GM12878 (cell line): ENCODE measurements around the gene SPDYC. TPM values are rescaled to one million over a fixed set of nuclear protein-coding genes. Genes with fewer than 3 reads are reported as not detected.
A peak's percentile ranks its signal among the peaks of the same experiment; 100 is the strongest.

Experiments
- ATF2 ChIP-seq: IDR thresholded peaks from 2 replicates; pipeline ENCODE4 v1.6.1; 2012; ENCODE audit warnings: low read length, inconsistent platforms
- CREM ChIP-seq: IDR thresholded peaks from 2 replicates; pipeline ENCODE4 v1.6.1; 2014; ENCODE audit warnings: antibody characterized with exemption, low read depth
- DPF2 ChIP-seq: fragments of 450-650 bp; IDR thresholded peaks from 2 replicates; pipeline ENCODE4 v1.6.1; 2017; ENCODE audit warnings: mild to moderate bottlenecking
- FOXM1 ChIP-seq: IDR thresholded peaks from 2 replicates; pipeline ENCODE4 v1.6.1; 2012; ENCODE audit warnings: low read depth, mild to moderate bottlenecking, inconsistent platforms, low read length, moderate library complexity
- IKZF1 ChIP-seq: fragments of 450-650 bp; conservative IDR thresholded peaks from 2 replicates; pipeline ENCODE4 v1.6.1; 2017; ENCODE audit warnings: antibody characterized with exemption, mild to moderate bottlenecking
- IRF4 ChIP-seq: IDR thresholded peaks from 2 replicates; pipeline ENCODE4 v1.6.1; 2011; ENCODE audit warnings: low read depth, low read length
- LARP7 ChIP-seq: fragments of 450-650 bp; IDR thresholded peaks from 2 replicates; pipeline ENCODE4 v1.6.1; 2017; ENCODE audit warnings: mild to moderate bottlenecking
- MAX ChIP-seq: IDR thresholded peaks from 2 replicates; pipeline ENCODE4 v1.6.1; 2012; ENCODE audit warnings: low read depth, low read length, improper control_type of control experiment
- MLLT1 ChIP-seq: fragments of 450-650 bp; IDR thresholded peaks from 2 replicates; pipeline ENCODE4 v1.6.1; 2016; ENCODE audit warnings: mild to moderate bottlenecking
- MXI1 ChIP-seq: fragments of 150-350 bp; IDR thresholded peaks from 2 replicates; pipeline ENCODE4 v1.6.1; 2011; ENCODE audit warnings: low read depth, mild to moderate bottlenecking, inconsistent platforms, low read length, improper control_type of control experiment
- NFXL1 ChIP-seq: fragments of 450-650 bp; IDR thresholded peaks from 2 replicates; pipeline ENCODE4 v1.6.1; 2017; ENCODE audit warnings: antibody characterized with exemption, mild to moderate bottlenecking, borderline replicate concordance
- NFYB ChIP-seq: IDR thresholded peaks from 2 replicates; pipeline ENCODE4 v1.6.1; 2011; ENCODE audit warnings: low read depth, mild to moderate bottlenecking, low read length, improper control_type of control experiment, moderate library complexity; ENCODE audit not compliant: insufficient read depth
- NRF1 ChIP-seq: conservative IDR thresholded peaks from 2 replicates; pipeline ENCODE4 v1.6.1; 2011; ENCODE audit warnings: mild to moderate bottlenecking, low read depth, low read length, improper control_type of control experiment
- POU2F2 ChIP-seq: IDR thresholded peaks from 3 replicates; pipeline ENCODE4 v1.6.1; 2011; ENCODE audit warnings: low read depth, mild to moderate bottlenecking, low read length, borderline replicate concordance
- RAD21 ChIP-seq: IDR thresholded peaks from 2 replicates; pipeline ENCODE4 v1.6.1; 2011; ENCODE audit warnings: mild to moderate bottlenecking, low read depth, low read length, moderate library complexity; ENCODE audit not compliant: insufficient read depth
- SMC3 ChIP-seq: IDR thresholded peaks from 2 replicates; pipeline ENCODE4 v1.6.1; 2011; ENCODE audit warnings: low read length, improper control_type of control experiment, borderline replicate concordance
- SUZ12 ChIP-seq: fragments of 200-600 bp; sonication (generic); IDR thresholded peaks from one replicate; pipeline ENCODE4 v1.6.1; 2018; ENCODE audit warnings: antibody characterized with exemption, mild to moderate bottlenecking; ENCODE audit not compliant: unreplicated experiment
- YBX1 ChIP-seq: fragments of 450-650 bp; IDR thresholded peaks from 2 replicates; pipeline ENCODE4 v1.6.1; 2016; ENCODE audit warnings: antibody characterized with exemption
- ZNF274 ChIP-seq: IDR thresholded peaks from one replicate; pipeline ENCODE4 v1.8.0; 2011; ENCODE audit not compliant: insufficient read length, insufficient read depth
- ZNF384 ChIP-seq: IDR thresholded peaks from 2 replicates; pipeline ENCODE4 v1.6.1; 2012; ENCODE audit warnings: low read depth, mild to moderate bottlenecking, low read length, improper control_type of control experiment, borderline replicate concordance
- ZSCAN29 ChIP-seq: fragments of 450-650 bp; IDR thresholded peaks from 2 replicates; pipeline ENCODE4 v1.6.1; 2017; ENCODE audit warnings: mild to moderate bottlenecking, moderate library complexity
- polyA plus RNA-seq, 11 experiments: library from polyadenylated mRNA; depleted of rRNA in 4 of 11; unstranded in 6 of 11; stranded (reverse) in 5 of 11; fragments of >200 nt; fragmentation: Nextera tagmentation in 4 of 11; fragmentation: Illumina TruSeq in 1 of 11; extraction: Ambion mirVana in 4 of 11; extraction: Trizol in 1 of 11; gene quantifications; 1 replicate in 1 of 11; 2 replicates in 10 of 11; pipeline versions ENCODE4 v1.2.1 to v1.2.3, GENCODE V29; 2011 to 2016; ENCODE audit warnings: inconsistent platforms in 2 of 11, missing spikeins in 2 of 11, low read depth in 1 of 11
- total RNA-seq, 4 experiments: library from RNA; depleted of rRNA in 3 of 4; stranded (reverse); fragments of >200 nt in 3 of 4; fragmentation: Illumina TruSeq in 1 of 4; extraction: Trizol in 1 of 4; gene quantifications; 2 replicates each; pipeline versions ENCODE4 v1.2.1 to v1.2.3, GENCODE V29; 2013 to 2021

The SPDYC gene
- total and polyA plus RNA-seq, 10 of the 15 experiments (the other 5 are each of a cell fraction or from before 2014, with no cell fraction given) = not detected

GRCh38 chr11:65134952-65135632 lies 34.9 kb upstream of the SPDYC start (continued):
- TF ChIP-seq ATF2 (no peak), MAX (no peak), CREM (peak; percentile 6; the same call in 1 of the 2 replicates), NFYB (peak; percentile 94), IKZF1 (peak; percentile 78), NFXL1 (no peak), SMC3 (0 out of 2 replicates have a peak, but pooled peaks have one; percentile 12), MLLT1 (0 out of 2 replicates have a peak, but pooled peaks have one; percentile 54), FOXM1 (peak; percentile 60; the same call in 1 of the 2 replicates), ZNF274 (no peak), SUZ12 (no peak), MXI1 (peak; percentile 96), DPF2 (no peak), LARP7 (peak; percentile 57; the same call in 1 of the 2 replicates), YBX1 (no peak), POU2F2 (peak; percentile 34; the same call in 1 of the 3 replicates), RAD21 (no peak), ZNF384 (no peak), NRF1 (peak; percentile 19; the same call in 1 of the 2 replicates), ZSCAN29 (no peak), IRF4 (no peak)
